Limb (tissue), 2 donors: ENCODE measurements around the gene OR5K2.

ENCODE experiments used
- DNase-seq, 2 donors: peaks; one replicate each; pipeline ENCODE4 v3.0.0-alpha.2; 2016; ENCODE audit errors: extremely low spot score in 2 of 2

The OR5K2 gene

GRCh38 chr3:98497381-98497780 is at the start of gene OR5K2:
TSS of gene OR5K2 (plus strand) at chr3:98497681. CDS start at chr3:98497681, 0 bp downstream.
- DNase-seq = no peak

GRCh38 chr3:98449606-98450193 is 47.8 kb upstream of the OR5K2 start:
- DNase-seq = no peak

- no peak for DNase-seq
These were observed 47.1 kb upstream of the OR5K2 start for GRCh38 chr3:98450372-98450771.

GRCh38 chr3:98453827-98454226 is 43.7 kb upstream of the OR5K2 start:
- DNase-seq = no peak

GRCh38 chr3:98454929-98455328 is 42.6 kb upstream of the OR5K2 start:
- no peak for DNase-seq

GRCh38 chr3:98457543-98457942 is 39.9 kb upstream of the OR5K2 start:
- DNase-seq = no peak

- DNase-seq = no peak
These were observed 37.3 kb upstream of the OR5K2 start for GRCh38 chr3:98460220-98460619.

- no peak for DNase-seq
These were observed 34.6 kb upstream of the OR5K2 start, which contains the start of gene OR5K1 for GRCh38 chr3:98462901-98463300. TSS of gene OR5K1 (plus strand) at chr3:98463201. CDS start at chr3:98469577, 6,376 bp downstream.

- no peak for DNase-seq
These were observed 14.6 kb upstream of the OR5K2 start for GRCh38 chr3:98482717-98483482.

GRCh38 chr3:98483626-98484025 is 13.9 kb upstream of the OR5K2 start:
- no peak for DNase-seq

GRCh38 chr3:98500019-98500418 is 2.5 kb downstream of the OR5K2 start:
- DNase-seq = no peak

GRCh38 chr3:98501270-98501669 is 3.8 kb downstream of the OR5K2 start:
- DNase-seq = no peak

- DNase-seq = no peak
These were observed 4.5 kb downstream of the OR5K2 start for GRCh38 chr3:98501863-98502576.

- no peak for DNase-seq
These were observed 7.1 kb downstream of the OR5K2 start for GRCh38 chr3:98504539-98504938.

- DNase-seq = no peak
These were observed 11.1 kb downstream of the OR5K2 start for GRCh38 chr3:98508582-98508981.

GRCh38 chr3:98512576-98512975 is 15.1 kb downstream of the OR5K2 start:
- no peak for DNase-seq

GRCh38 chr3:98513091-98513511 is 15.6 kb downstream of the OR5K2 start:
- DNase-seq = no peak

- DNase-seq = no peak
These were observed 16.3 kb downstream of the OR5K2 start for GRCh38 chr3:98513736-98514135.

GRCh38 chr3:98514948-98515347 is 17.5 kb downstream of the OR5K2 start:
- DNase-seq = no peak

GRCh38 chr3:98518816-98519215 is 21.3 kb downstream of the OR5K2 start:
- no peak for DNase-seq

GRCh38 chr3:98519351-98519750 is 21.9 kb downstream of the OR5K2 start:
- no peak for DNase-seq

- DNase-seq = peak in 1 of 2 donors; percentile 28
These were observed 24.5 kb downstream of the OR5K2 start for GRCh38 chr3:98521897-98522543.
